GM21390 (cell line): Measurements from ENCODE around the gene PVALB.
"Not testable (repeated sequence)": the region's sequence is repeated elsewhere in the genome, so short reads cannot be mapped to it uniquely, and the experiment has no call there.

ENCODE experiments used
- ATAC-seq: cut with Tn5 transposase; IDR thresholded peaks from one replicate; pipeline ENCODE4 v1.9.1; 2021; ENCODE audit not compliant: unreplicated experiment

The PVALB gene

DNA sequence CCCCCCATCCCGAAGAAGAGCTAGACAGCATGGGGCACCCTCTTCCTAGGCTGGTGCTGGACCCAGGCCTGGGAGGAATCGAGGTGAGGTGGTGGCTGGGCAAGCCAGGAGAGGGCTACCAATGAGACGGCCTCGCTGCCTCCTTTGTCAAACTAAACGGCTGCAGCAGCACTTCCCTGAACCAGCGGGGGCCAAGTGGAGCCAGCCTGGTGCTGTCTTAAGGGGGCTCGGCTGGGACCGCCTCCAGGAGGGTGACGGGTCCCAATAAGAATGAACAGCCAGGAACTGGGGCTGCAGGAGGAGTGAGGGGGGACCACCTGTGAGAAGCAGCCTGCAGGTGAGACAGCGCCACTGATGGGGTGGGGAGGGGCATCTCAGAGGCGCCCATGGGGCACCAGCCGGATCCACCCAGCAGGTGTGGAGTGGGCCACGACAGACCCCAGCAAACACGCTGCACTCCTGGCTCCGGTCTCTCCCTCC lies 58.0 kb downstream of the PVALB start:
- ATAC-seq = no peak

GRCh38 chr22:36757668-36758211 lies 59.1 kb downstream of the PVALB start:
- ATAC-seq = no peak

GRCh38 chr22:36756746-36757655 lies 59.8 kb downstream of the PVALB start:
- no peak for ATAC-seq

GRCh38 chr22:36756031-36756430 lies 60.8 kb downstream of the PVALB start:
- ATAC-seq = no peak

DNA sequence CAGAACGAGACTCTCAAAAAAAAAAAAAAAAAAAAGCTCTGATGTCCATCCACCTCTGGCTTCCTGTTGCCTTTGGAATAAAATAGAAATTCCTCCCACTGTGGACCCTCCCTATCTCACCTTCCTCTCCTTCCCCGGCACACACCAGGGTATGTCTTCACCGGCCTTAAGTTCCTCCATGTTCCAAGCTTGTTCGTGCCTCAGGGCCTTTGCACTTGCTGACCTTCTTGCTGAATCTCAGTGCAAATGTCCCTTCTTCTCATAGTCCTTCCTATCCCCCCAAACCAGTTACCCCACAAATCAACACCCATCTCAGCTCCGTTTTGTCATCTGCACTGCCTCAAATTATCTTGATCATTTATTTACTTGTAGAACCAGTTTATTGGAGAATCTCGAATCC lies 61.5 kb downstream of the PVALB start:
- ATAC-seq = no peak

DNA sequence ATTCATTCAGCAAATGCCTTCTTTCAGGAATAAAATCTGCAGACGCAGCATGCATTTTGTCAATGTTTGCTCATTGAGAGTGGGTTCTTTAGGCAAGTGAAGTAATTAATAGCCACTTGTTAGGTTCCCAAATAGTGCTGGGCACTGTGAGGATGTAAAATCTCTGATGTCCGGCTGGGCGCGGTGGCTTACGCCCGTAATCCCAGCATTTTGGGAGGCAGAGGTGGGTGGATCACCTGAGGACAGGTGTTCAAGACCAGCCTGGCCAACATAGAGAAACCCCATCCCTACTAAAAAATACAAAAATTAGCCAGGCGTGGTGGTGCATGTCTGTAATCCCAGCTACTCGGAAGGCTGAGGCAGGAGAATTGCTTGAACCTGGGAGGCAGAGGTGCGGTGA lies 62.0 kb downstream of the PVALB start:
- ATAC-seq = not testable (repeated sequence)

DNA sequence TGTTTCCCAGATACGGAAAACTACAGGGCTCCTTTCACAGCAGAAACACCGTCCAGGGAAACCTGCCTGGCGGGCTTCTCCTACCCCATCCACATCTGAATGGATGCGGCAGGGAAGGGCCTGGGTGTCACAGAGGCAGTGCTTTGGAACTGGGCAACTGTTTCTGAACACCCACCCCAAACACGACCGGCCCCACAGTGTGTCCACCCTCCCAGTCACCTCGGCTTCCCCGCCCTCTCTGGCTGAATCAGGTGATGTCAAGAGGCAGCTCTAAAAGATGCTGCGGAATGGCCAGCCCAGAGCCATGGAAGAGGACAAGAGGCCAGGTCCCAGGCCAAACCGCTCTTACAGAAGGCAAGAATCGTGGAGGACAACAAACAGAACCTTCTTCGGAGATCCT lies 62.9 kb downstream of the PVALB start:
- ATAC-seq = no peak

DNA sequence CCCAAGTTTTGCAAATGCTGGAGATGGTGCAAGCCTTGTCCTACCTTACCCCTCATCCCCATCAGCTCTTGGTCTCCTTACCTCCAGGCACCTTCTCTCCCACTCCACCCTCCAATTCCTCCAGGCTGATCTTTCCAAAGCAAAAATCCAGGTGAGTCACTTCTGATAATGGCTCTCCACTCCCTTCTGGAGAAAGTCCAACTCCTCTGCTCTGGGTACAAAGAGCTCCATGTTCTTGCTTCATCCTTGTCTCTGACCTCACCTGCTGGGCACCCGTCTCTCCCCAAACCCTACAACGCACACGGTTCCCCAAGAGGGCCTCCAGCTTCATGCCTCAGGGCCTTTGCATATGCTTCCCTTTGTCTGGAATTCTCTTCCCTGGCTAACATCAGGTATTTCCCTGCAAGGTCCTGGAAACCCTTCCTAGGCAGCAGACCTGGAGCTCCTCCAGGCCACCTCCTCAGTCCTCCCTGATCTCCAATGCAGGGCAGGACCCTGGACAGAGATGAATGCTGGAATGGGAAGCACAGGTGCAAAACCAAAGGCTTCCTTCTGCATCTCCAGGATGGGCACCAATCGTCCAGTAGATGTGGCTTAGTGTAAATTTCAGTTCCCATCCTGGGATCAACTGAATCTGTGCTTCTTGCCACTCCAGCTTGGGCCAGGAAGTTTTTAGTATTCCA lies 63.6 kb downstream of the PVALB start:
- no peak for ATAC-seq
